Keratinocyte (primary cell): ENCODE data around the gene PRR7.

Experiments used
- EZH2 ChIP-seq: IDR thresholded peaks from one replicate; pipeline ENCODE4 v1.6.1; 2012; ENCODE audit warnings: inconsistent platforms, mild to moderate bottlenecking, low read length, moderate library complexity
- TF ChIP-seq, protein P1 (sequence below), 3 experiments: IDR thresholded peaks in 1 of 3; conservative IDR thresholded peaks in 1 of 3; optimal IDR thresholded peaks in 1 of 3; 2 replicates in 2 of 3; 3 replicates in 1 of 3; pipeline versions ENCODE3 to v1.5.1; 2011; ENCODE audit warnings: low read length in 3 of 3, mild to moderate bottlenecking in 3 of 3, moderate library complexity in 2 of 3, control low read depth in 1 of 3, inconsistent platforms in 1 of 3; ENCODE audit not compliant: insufficient read depth in 2 of 3; ENCODE audit errors: extremely low read depth in 1 of 3

DNA sequence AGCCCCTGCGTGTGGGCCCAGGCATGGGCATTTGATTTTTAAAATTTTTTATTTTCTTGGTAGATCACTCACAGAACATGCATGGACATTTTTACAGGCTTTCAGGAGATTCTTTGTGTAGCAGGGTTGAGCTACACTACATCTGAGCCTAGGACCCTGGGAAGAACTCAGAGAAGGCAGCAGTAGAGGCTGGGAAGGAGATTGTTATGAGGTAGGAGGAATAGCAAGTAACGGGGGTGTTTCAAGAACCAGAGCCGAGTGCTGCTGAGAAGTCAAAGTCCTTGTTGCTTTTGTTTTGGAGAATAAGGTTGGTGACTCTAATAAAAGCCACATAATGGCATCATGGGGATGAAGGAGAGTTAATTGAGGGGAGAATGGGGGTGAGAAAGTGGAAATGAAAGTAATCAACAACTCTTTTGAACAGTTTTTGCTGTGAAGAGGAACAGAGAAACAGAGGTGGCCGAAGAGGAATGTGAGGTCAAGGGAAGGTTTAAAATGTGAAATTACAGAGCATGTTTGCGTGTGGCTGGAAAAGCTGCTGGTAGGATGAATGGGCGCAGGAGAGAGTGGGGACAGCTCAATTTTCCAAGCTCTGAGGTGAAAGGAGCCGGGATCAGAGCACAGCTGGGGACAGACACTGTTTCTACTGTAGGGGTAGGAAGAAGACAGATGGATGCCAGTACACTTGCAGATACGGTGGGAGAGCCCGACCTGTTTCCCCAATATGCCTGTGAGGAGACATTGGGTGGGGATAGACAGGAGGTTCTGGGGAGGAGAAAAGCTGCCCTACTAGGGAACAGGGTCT is 55.5 kb downstream of the PRR7 start:
- TF ChIP-seq, protein P1, sequence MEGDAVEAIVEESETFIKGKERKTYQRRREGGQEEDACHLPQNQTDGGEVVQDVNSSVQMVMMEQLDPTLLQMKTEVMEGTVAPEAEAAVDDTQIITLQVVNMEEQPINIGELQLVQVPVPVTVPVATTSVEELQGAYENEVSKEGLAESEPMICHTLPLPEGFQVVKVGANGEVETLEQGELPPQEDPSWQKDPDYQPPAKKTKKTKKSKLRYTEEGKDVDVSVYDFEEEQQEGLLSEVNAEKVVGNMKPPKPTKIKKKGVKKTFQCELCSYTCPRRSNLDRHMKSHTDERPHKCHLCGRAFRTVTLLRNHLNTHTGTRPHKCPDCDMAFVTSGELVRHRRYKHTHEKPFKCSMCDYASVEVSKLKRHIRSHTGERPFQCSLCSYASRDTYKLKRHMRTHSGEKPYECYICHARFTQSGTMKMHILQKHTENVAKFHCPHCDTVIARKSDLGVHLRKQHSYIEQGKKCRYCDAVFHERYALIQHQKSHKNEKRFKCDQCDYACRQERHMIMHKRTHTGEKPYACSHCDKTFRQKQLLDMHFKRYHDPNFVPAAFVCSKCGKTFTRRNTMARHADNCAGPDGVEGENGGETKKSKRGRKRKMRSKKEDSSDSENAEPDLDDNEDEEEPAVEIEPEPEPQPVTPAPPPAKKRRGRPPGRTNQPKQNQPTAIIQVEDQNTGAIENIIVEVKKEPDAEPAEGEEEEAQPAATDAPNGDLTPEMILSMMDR (optimal IDR thresholded peaks at IDR 0.05 in 1 of 3, IDR thresholded peaks at IDR 0.05 in 1 of 3, conservative IDR thresholded peaks at IDR 0.05 in 1 of 3; ENCODE audit: extremely low read depth in 1 of 3, insufficient read depth in 2 of 3, low read length in 3 of 3): no peak
- no peak for TF ChIP-seq EZH2
